22Rv1 (cell line): Measurements from ENCODE around the gene PELO.

ENCODE experiments used
- CTCF ChIP-seq: fragments of 450-650 bp; IDR thresholded peaks from 2 replicates; pipeline ENCODE4 v1.5.1; 2017; ENCODE audit warnings: mild to moderate bottlenecking
- ZFX ChIP-seq: fragments of 450-650 bp; IDR thresholded peaks from 2 replicates; pipeline ENCODE4 v1.6.1; 2017; ENCODE audit warnings: antibody characterized with exemption, borderline replicate concordance

- no peak for TF ChIP-seq CTCF
- no peak for TF ChIP-seq ZFX
Observed at GRCh38 chr5:52770287-52770939, 17.3 kb upstream of the PELO start.
